Keratinocyte (primary cell): Measurements from ENCODE around the gene GCNT2. TPM values are rescaled to one million over a fixed set of nuclear protein-coding genes. Genes with fewer than 3 reads are reported as not detected.
"Not testable (repeated sequence)": the region's sequence is repeated elsewhere in the genome, so short reads cannot be mapped to it uniquely, and the experiment has no call there.

Experiments used
- DNase-seq: peaks from one replicate; pipeline ENCODE4 v3.0.0-alpha.2; 2011; ENCODE audit warnings: low read depth, missing footprints, low spot score
- FAIRE-seq: peaks from 2 replicates; lab custom pipeline; 2011; peaks lifted over from hg19 to GRCh38; lab: Jason Lieb, UNC
- H2AFZ ChIP-seq: 2 replicates; pipeline ENCODE4 v1.6.0; 2012; ENCODE audit warnings: low read length, control low read depth, inconsistent platforms; ENCODE audit not compliant: control insufficient read depth
- H3K27ac ChIP-seq: 2 replicates; pipeline ENCODE4 v1.5.1; 2011; ENCODE audit warnings: low read length; ENCODE audit not compliant: control insufficient read depth, insufficient read depth
- H3K27me3 ChIP-seq: 3 replicates; pipeline ENCODE4 v1.6.0; 2011; ENCODE audit warnings: low read length; ENCODE audit not compliant: control insufficient read depth, insufficient read depth; ENCODE audit errors: extremely low read depth
- H3K36me3 ChIP-seq, 2 experiments: 2 replicates in 1 of 2; 3 replicates in 1 of 2; pipeline ENCODE4 v1.5.1; 2011; ENCODE audit warnings: low read length in 2 of 2, mild to moderate bottlenecking in 1 of 2; ENCODE audit not compliant: control insufficient read depth in 2 of 2, insufficient read depth in 2 of 2; ENCODE audit errors: extremely low read depth in 1 of 2
- H3K4me1 ChIP-seq: 3 replicates; pipeline ENCODE4 v1.5.1; 2011; ENCODE audit warnings: low read length; ENCODE audit not compliant: control insufficient read depth, insufficient read depth; ENCODE audit errors: extremely low read depth
- H3K4me2 ChIP-seq: 3 replicates; pipeline ENCODE4 v1.6.0; 2011; ENCODE audit warnings: low read depth, low read length; ENCODE audit not compliant: control insufficient read depth, insufficient read depth; ENCODE audit errors: extremely low read depth
- H3K4me3 ChIP-seq, 3 experiments: fragments of 200-600 bp in 1 of 3; sonication (generic) in 1 of 3; 2 replicates in 2 of 3; 3 replicates in 1 of 3; pipeline ENCODE4 v1.5.1; 2011 to 2016; ENCODE audit warnings: low read length in 3 of 3, mild to moderate bottlenecking in 3 of 3, control low read depth in 2 of 3, inconsistent platforms in 1 of 3, low read depth in 1 of 3, mixed read lengths in 1 of 3, mixed run types in 1 of 3, moderate library complexity in 1 of 3; ENCODE audit not compliant: control insufficient read depth in 2 of 3, insufficient read depth in 2 of 3; ENCODE audit errors: extremely low read depth in 1 of 3
- H3K79me2 ChIP-seq: 2 replicates; pipeline ENCODE4 v1.6.0; 2012; ENCODE audit warnings: low read length; ENCODE audit not compliant: control insufficient read depth, insufficient read depth
- H3K9ac ChIP-seq: 3 replicates; pipeline ENCODE4 v1.6.0; 2011; ENCODE audit warnings: low read length; ENCODE audit not compliant: control insufficient read depth, insufficient read depth; ENCODE audit errors: extremely low read depth
- H3K9me1 ChIP-seq: 3 replicates; pipeline ENCODE4 v1.6.0; 2011; ENCODE audit warnings: low read length; ENCODE audit not compliant: control insufficient read depth, insufficient read depth; ENCODE audit errors: extremely low read depth
- H3K9me3 ChIP-seq: 2 replicates; pipeline ENCODE4 v1.5.1; 2012; ENCODE audit warnings: low read depth, low read length; ENCODE audit not compliant: control insufficient read depth
- H4K20me1 ChIP-seq: 3 replicates; pipeline ENCODE4 v1.6.0; 2011; ENCODE audit warnings: low read length; ENCODE audit not compliant: control insufficient read depth, insufficient read depth; ENCODE audit errors: extremely low read depth
- CTCF ChIP-seq, 3 experiments: IDR thresholded peaks in 1 of 3; conservative IDR thresholded peaks in 1 of 3; optimal IDR thresholded peaks in 1 of 3; 2 replicates in 2 of 3; 3 replicates in 1 of 3; pipeline versions ENCODE3 to v1.5.1; 2011; ENCODE audit warnings: low read length in 3 of 3, mild to moderate bottlenecking in 3 of 3, moderate library complexity in 2 of 3, control low read depth in 1 of 3, inconsistent platforms in 1 of 3; ENCODE audit not compliant: insufficient read depth in 2 of 3; ENCODE audit errors: extremely low read depth in 1 of 3
- EZH2 ChIP-seq: IDR thresholded peaks from one replicate; pipeline ENCODE4 v1.6.1; 2012; ENCODE audit warnings: inconsistent platforms, mild to moderate bottlenecking, low read length, moderate library complexity
- dilution Hi-C: fragments of 300-500 bp; cut with MboI; formaldehyde crosslinking; loops from one replicate; pipeline ENCODE4 v1.7.0; 2020; ENCODE audit warnings: low sequenced_read_pairs; ENCODE audit not compliant: extremely low pct_ligation_motif_present
- polyA plus RNA-seq, 5 experiments: library from polyadenylated mRNA; depleted of rRNA in 3 of 5; stranded (reverse) in 3 of 5; stranded (forward) in 1 of 5; unstranded in 1 of 5; fragments of >200 nt; gene quantifications; 1 replicate in 1 of 5; 2 replicates in 3 of 5; 3 replicates in 1 of 5; pipeline versions ENCODE4 v1.2.1 to v1.2.3, GENCODE V29; 2011 to 2012; ENCODE audit warnings: missing spikeins in 2 of 5, low read depth in 1 of 5, low replicate concordance in 1 of 5

Gene GCNT2
- polyA plus RNA-seq, 1 donor (not counting 4 experiments of a cell fraction or from before 2014, with no cell fraction given) = 7.3 TPM

- no peaks in the 10 kb centered on the region for H3K4me1 ChIP-seq
- H2AFZ ChIP-seq = no peak overlapping the region
- dilution Hi-C loops = no loop called here
- no peak overlapping the region for H3K4me3 ChIP-seq
- no peaks in the 10 kb centered on the region for H4K20me1 ChIP-seq
- TF ChIP-seq CTCF (optimal IDR thresholded peaks at IDR 0.05 in 1 of 3, IDR thresholded peaks at IDR 0.05 in 1 of 3, conservative IDR thresholded peaks at IDR 0.05 in 1 of 3; ENCODE audit: extremely low read depth in 1 of 3, insufficient read depth in 2 of 3, low read length in 3 of 3) = no peak
- H3K27me3 ChIP-seq = no peaks in the 10 kb centered on the region
- H3K79me2 ChIP-seq = no peaks in the 10 kb centered on the region
- H3K36me3 ChIP-seq = no peaks in the 10 kb centered on the region
- H3K9ac ChIP-seq = no peak overlapping the region
- no peak overlapping the region for H3K27ac ChIP-seq
- DNase-seq (no peak), FAIRE-seq (no peak)
- no peaks in the 10 kb centered on the region for H3K9me1 ChIP-seq
- H3K4me2 ChIP-seq = no peak overlapping the region
- no peaks in the 10 kb centered on the region for H3K9me3 ChIP-seq
Measured at GRCh38 chr6:10615675-10616074, 94.5 kb downstream of the GCNT2 start.

- H3K9me3 ChIP-seq, H4K20me1 ChIP-seq, H3K27me3 ChIP-seq, H3K27ac ChIP-seq, H3K79me2 ChIP-seq, H3K4me2 ChIP-seq, H3K36me3 ChIP-seq, FAIRE-seq, DNase-seq, H2AFZ ChIP-seq, dilution Hi-C loops, H3K4me3 ChIP-seq, H3K4me1 ChIP-seq, H3K9me1 ChIP-seq, H3K9ac ChIP-seq: not testable (repeated sequence)
Measured at GRCh38 chr6:10616266-10616665, 95.1 kb downstream of the GCNT2 start.

- DNase-seq (no peak), FAIRE-seq (no peak)
- dilution Hi-C loops = no loop called here
- no peak overlapping the region for H3K4me3 ChIP-seq
- no peak overlapping the region for H3K27ac ChIP-seq
- H3K9me1 ChIP-seq = no peaks in the 10 kb centered on the region
- H4K20me1 ChIP-seq = no peaks in the 10 kb centered on the region
- no peaks in the 10 kb centered on the region for H3K4me1 ChIP-seq
- no peaks in the 10 kb centered on the region for H3K79me2 ChIP-seq
- no peaks in the 10 kb centered on the region for H3K27me3 ChIP-seq
- no peaks in the 10 kb centered on the region for H3K9me3 ChIP-seq
- H3K4me2 ChIP-seq = no peak overlapping the region
- no peak overlapping the region for H2AFZ ChIP-seq
- no peak for TF ChIP-seq EZH2
- no peak for TF ChIP-seq CTCF (optimal IDR thresholded peaks at IDR 0.05 in 1 of 3, IDR thresholded peaks at IDR 0.05 in 1 of 3, conservative IDR thresholded peaks at IDR 0.05 in 1 of 3; ENCODE audit: extremely low read depth in 1 of 3, insufficient read depth in 2 of 3, low read length in 3 of 3)
- no peak overlapping the region for H3K9ac ChIP-seq
- peaks cover 0 to under 1% of the 10 kb centered on the region in 2 experiments for H3K36me3 ChIP-seq
Measured at GRCh38 chr6:10617008-10617696, 96.0 kb downstream of the GCNT2 start.
